HG03457 (cell line): ENCODE measurements around the gene LRRC57.
"Not testable (repeated sequence)": the region's sequence is repeated elsewhere in the genome, so short reads cannot be mapped to it uniquely, and the experiment has no call there.

ENCODE experiments used
- ATAC-seq: cut with Tn5 transposase; IDR thresholded peaks from one replicate; pipeline ENCODE4 v1.9.1; 2021; ENCODE audit warnings: moderate number of reproducible peaks; ENCODE audit not compliant: unreplicated experiment

LRRC57 gene

DNA sequence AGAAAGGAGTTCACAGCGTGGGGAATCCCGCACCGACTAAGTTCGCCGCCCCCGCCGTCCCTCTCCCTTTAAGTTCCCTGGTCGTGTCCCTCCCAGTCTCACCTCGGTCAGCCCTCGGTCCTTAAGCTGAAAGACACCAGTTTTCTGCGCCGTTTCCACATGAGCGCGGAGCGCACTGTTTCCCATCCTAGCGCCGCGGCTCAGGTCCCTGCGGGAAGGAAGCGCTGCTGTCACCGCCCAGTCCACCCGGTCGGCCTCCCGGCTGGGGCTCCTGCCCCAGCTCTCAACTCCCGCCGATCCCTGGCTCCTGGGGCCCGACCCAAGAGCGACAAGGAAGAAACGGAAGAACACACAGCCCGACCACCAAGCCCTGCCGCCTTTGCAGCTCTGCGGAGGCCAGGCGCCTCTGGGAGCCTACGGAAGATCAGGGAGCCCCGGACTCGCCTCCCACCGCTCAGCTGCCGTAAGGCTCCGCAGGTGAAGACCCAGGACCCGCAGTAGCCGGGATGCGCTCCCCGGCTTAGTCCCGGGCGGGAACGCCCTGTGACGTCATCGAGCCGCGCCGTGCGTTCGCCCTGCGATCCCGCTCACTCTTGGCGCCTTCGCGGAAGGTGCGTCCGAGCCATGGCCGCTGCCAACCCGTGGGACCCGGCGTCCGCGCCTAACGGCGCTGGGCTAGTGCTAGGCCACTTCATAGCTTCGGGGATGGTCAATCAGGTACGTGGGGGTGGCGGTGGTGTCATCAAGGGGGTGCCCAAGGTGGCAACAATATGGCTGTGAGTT lies at the start of gene LRRC57, which contains the start of gene HAUS2:
Gene LRRC57 (minus strand): TSS at position 545 of the 783 bp plus-strand sequence. CDS start 359 bp downstream, at position 186.
Gene HAUS2 (plus strand): TSS at position 590 of the 783 bp plus-strand sequence. CDS start 35 bp downstream, at position 625.
- ATAC-seq: peak; percentile 72

GRCh38 chr15:42595626-42596240 lies 47.1 kb upstream of the LRRC57 start:
- ATAC-seq: no peak

GRCh38 chr15:42594095-42594494 lies 45.5 kb upstream of the LRRC57 start:
- no peak for ATAC-seq

DNA sequence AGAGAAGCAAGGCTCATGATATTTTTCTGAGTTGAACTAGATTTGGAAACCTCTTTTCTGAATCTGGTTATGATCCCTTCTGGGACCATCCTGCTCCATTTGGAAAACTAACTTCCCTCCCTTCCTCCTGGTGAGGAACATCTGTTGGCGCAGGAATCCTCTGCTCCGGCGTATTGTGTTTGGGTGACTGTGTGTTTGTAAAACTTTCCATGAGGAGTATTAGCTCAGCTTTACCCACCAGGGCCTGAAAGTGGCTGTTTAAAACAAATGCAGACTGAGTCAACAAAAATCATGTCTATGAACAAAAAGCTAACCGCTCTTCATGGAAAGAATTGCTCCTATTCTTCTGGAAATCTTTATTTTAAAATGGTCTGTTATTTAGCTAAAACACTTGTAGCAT lies 44.5 kb upstream of the LRRC57 start:
- ATAC-seq: no peak

GRCh38 chr15:42592716-42593115 lies 44.1 kb upstream of the LRRC57 start:
- no peak for ATAC-seq

DNA sequence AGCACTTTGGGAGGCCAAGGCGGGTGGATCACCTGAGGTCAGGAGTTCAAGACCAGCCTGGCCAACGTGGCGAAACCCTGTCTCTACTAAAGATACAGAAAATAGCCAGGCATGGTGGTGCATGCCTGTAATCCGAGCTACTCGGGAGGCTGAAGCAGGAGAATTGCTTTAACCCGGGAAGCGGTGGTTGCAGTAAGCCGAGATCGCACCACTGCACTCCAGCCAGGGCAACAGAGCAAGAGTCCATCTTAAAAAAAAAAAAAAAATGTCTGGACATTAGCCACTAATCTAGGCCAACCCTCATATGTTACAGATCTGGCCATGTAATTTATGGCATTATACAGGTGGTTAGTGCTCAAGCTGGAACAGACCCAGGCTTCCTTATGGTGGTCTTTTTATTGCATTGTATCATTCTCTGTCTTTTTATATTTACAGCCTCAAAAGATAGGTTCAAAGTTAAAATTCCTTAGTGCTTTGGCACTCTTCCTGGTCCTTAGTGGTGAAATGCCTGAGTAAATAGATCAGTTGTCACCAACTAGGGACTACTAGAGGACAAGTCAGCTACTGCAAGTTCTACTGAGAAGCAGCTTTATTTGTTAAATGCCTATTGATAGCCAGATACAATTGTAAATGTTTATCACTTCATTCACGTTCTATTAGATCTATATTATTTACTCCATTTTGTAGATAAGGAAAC lies 42.8 kb upstream of the LRRC57 start:
- ATAC-seq: no peak

DNA sequence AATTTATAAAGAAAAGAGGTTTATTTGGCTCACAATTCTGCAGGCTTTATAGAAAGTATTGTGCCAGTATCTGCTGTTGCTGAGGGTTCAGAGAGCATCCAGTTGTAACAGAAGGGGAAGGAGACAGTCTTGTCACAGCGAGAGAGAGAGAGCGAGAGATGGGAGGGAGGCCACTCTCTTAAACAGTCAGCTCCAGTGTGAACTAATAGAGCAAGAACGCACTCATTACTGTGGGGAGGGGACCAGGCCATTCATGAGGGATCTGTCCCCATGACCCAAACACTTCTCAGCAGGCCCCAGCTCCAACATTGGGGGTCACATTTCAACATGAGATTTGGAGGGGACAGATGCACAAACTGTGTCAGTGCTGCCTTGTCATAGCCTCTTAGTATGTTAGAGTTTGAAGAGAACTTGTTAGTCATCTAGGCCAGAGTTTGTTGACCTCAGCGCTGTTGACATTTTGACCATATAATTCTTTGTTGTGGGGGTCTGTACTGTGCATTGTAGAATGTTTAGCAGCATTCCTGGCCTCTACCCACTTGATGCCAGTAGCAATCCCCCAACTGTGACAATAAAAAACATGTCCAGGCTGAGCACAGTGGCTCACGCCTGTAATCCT lies 42.1 kb upstream of the LRRC57 start:
- no peak for ATAC-seq

DNA sequence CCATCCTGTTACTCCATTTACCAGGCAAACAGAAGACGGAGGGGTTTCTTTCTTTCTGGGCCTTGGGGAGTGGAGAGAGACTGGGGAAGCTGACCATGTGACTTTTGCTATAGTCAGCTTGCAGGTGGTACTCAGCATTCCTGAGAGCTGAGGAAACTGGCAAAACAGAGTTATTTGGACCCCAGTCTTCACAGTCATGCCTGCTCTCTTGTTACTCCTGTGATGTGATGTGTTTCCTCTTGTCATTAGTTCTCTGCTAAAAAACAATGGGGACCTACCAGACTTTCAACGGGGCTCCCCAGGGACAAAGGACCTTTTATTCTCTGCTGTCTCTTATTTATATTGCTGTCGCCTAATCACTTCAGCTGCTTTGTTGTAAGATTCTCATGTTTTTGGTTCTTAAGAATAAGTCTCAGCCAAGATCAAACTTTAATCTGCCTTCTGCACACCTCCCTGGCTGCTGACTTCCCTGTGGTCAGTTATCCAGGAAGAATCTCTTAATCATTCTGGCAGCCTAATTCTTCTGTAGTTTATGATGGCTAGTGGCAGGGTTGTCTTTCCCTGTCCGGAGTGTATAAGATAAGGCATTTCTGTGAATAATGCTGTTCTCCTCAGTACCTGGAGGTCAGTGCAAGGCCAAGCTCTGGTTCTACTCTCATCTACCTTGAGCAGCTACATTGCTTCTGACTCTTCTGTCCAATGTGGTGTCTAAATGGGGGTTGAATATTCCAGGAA lies 35.6 kb upstream of the LRRC57 start:
- ATAC-seq: no peak

DNA sequence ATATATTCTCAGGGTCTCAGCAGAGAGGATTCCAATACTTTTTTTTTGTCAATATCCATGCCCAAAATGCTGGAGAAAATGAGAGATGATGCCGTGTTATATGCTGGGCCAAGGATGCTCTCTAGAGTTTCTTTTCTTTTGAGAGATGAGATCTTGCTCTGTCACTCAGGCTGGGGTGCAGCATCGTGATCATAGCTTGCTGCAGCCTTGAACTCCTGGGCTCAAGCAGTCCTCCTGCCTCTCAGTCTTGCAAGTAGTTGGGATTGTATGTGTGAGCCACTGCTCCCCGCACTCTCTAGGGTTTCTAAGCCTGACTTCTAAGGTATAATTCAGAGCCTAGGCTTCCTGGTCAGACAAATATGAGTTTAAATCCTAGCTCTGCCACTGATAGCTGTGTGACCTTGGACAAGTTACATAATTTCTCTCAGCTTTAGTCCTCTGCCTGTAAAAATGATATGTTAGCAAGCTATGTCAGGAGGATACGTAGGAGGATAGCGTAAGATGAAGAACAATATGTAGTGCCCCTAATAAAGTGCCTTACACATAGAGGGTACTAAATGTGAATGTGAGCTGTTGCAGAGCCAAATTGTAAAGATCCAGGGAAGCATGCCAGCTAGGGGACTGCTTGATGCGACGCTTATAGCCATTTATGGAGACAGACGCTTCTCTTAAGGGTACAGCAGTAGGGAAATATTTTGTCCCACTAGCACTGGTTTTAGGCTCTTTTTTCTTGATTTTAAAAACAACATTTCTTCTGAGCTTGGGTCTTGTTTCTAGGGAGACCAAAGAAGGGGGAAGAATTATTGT lies 34.2 kb upstream of the LRRC57 start:
- no peak for ATAC-seq

DNA sequence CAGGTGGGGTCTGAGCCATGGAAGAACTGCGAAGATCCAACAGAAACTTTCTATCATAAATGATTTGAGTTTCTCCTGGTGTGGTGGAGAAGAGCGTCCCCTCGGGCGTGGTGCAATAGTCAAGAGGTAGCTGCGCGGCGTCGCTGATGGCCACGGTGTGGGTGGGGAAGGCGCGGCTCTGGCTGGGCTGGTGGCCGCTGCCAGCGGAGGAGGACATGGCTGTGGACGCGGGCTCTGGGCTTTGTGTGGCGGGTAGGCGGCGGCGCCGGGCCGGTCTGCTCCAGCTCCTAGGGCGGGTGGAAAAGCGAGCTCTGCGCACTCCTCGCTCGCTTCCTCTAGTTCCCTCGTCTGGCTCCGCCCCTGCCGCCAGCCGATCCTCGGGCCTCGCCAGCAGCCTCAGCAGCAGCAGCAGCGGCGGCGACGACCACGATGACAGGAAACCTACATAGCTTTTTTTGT lies 32.7 kb upstream of the LRRC57 start:
- ATAC-seq: peak; percentile 57

DNA sequence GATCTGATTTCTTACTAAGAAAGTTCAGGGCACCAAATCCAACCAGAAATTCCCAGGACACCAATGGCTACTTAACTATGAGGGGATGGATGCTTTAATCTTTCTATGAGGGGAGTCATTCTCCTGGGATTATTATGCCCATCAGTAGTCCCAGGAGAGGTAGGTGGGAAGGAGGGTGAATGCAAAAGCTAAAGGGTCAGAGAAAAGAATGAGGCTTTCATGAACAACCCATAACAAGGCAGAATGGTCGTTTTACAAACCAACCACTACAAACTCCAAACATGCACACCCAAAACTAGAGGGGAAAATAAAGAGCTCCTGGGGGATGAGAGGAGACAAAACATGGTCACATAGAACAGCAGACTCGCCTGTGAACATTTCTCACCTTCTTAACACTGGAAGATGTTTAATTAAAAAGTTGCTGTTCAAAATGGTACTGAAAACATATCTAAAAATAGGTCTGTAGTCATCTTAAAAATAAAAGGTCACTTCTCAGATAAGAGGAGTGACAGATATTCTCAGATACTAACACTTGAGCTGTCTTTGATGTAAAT lies 30.5 kb upstream of the LRRC57 start:
- no peak for ATAC-seq

DNA sequence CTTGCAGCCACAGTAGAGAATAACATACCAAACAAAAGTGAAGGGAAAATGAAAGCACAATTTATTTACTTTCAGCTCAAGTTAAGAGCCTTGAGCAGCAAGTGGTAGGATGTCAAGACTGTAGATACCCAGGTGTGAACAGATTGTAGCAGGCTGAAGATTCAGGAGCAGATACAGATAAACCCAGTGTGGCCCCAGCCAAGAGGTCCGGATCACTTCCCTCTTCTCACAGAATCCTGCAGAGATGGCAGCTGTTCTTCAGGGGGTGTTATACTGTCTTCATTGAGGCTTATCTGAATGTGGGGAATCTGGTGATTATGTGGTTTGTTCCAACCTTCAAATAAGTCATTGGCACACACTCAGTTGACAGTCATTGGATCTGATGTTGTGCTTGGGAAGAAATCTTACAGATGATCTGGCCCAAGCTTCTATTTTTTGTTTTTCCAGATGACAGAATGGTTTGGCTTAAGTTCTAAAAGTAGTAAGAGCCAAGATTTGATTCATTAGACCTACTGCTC lies 29.0 kb upstream of the LRRC57 start:
- ATAC-seq: no peak

DNA sequence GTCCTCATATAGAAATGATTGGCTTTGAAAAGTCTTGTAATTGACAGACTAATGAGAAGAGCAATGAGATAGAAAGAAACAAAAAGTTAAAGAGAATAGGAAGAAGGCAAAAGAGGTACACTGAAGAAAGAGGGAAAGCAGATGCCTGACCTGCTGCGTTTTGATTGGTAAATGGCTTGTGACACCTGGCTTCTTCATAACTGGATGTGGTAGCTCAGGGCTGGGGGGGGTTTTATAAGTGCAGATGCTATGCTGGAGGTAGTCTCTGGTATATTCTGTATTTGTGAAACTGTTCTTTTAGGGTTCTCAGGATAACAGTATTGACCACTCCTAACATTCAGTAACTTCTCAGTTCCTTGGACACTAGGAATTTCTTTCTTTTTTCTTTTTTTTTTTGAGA lies 28.2 kb upstream of the LRRC57 start:
- ATAC-seq: no peak

DNA sequence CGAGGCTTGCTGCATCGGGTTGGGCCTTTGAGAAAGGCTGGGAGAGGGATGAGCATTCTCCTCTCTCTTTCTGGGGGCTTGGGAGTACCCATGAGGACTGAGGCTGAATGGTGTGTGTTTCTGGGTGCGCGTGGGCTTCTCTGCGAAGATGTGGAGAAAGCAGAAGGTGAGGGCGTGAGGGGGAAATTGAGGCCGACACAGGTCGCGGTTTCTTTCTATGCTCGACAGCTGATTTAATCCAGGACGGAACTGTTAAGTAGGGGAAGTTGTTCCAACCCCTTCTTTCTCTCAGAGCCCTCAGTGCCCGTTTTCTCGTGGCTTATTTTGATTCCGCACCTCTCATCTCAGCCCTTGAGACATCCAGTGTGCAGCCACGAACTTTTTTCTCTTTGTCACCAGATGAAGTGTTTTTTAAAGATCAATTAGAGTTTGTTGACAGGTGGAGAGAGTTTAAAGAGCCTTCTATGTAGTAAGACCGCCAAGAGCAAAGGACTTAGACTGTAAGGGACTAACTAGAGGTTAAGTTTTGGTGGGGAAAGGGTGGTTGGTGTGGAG lies 27.5 kb upstream of the LRRC57 start:
- ATAC-seq: no peak

- ATAC-seq: peak; percentile 86
Observed at GRCh38 chr15:42575188-42576039, 26.8 kb upstream of the LRRC57 start, which contains the start of gene STARD9. Gene STARD9 (plus strand): TSS chr15:42575606. CDS start chr15:42575716, 110 bp downstream.

DNA sequence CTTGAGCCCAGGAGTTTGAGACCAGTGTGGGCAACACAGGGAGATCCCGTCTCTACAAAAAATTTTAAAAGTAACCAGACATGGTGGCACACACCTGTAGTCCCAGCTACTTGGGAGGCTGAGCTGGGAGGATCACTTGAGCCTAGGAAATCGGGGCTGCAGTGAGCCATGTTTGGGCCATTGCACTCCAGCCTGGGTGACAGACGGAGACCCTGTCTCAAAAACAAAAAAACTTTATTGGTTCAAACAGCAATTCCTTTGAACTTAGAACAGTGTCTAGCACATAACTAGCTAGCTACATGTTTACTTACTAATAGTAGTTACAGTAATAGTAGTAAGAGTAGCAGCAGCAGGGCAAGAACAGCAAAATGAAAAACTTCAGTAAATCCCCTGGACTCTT lies 10.1 kb upstream of the LRRC57 start:
- no peak for ATAC-seq

- ATAC-seq: not testable (repeated sequence)
Observed at GRCh38 chr15:42556550-42557207, 8.1 kb upstream of the LRRC57 start.
